ENCODE measurements around the gene SLC2A11.

Gene SLC2A11

GRCh38 chr22:23818541-23818940 is 39.1 kb upstream of the SLC2A11 start:
- Histone ChIP-seq H3K4me3 (ENCODE audit: low read depth, low read length) (no peak overlapping the region), H3K4me1 (no peaks in the 10 kb centered on the region), H3K36me3 (peaks cover 74% of the 10 kb centered on the region), H3K9me3 (no peaks in the 10 kb centered on the region), H3K27me3 (no peaks in the 10 kb centered on the region)
- no peak for DNase-seq
- TF ChIP-seq, protein P1, sequence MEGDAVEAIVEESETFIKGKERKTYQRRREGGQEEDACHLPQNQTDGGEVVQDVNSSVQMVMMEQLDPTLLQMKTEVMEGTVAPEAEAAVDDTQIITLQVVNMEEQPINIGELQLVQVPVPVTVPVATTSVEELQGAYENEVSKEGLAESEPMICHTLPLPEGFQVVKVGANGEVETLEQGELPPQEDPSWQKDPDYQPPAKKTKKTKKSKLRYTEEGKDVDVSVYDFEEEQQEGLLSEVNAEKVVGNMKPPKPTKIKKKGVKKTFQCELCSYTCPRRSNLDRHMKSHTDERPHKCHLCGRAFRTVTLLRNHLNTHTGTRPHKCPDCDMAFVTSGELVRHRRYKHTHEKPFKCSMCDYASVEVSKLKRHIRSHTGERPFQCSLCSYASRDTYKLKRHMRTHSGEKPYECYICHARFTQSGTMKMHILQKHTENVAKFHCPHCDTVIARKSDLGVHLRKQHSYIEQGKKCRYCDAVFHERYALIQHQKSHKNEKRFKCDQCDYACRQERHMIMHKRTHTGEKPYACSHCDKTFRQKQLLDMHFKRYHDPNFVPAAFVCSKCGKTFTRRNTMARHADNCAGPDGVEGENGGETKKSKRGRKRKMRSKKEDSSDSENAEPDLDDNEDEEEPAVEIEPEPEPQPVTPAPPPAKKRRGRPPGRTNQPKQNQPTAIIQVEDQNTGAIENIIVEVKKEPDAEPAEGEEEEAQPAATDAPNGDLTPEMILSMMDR (IDR thresholded peaks at IDR 0.05; ENCODE audit: low read depth, low read length) = no peak

- peaks cover 87% of the 10 kb centered on the region for H3K36me3 ChIP-seq
- no peaks in the 10 kb centered on the region for H3K27me3 ChIP-seq
- H3K4me1 ChIP-seq = peaks cover 5% of the 10 kb centered on the region
- H3K9me3 ChIP-seq = no peaks in the 10 kb centered on the region
- TF ChIP-seq, protein P1 (IDR thresholded peaks at IDR 0.05; ENCODE audit: low read depth, low read length) = no peak
- DNase-seq = no peak
- no peak overlapping the region for H3K4me3 ChIP-seq (ENCODE audit: low read depth, low read length)
These were observed 36.9 kb upstream of the SLC2A11 start for GRCh38 chr22:23820748-23821211.

GRCh38 chr22:23822101-23822671 is 35.5 kb upstream of the SLC2A11 start:
- no peak overlapping the region for H3K4me3 ChIP-seq (ENCODE audit: low read depth, low read length)
- H3K9me3 ChIP-seq = no peaks in the 10 kb centered on the region
- no peaks in the 10 kb centered on the region for H3K27me3 ChIP-seq
- peaks cover 15% of the 10 kb centered on the region for H3K4me1 ChIP-seq
- DNase-seq = no peak
- TF ChIP-seq, protein P1 (IDR thresholded peaks at IDR 0.05; ENCODE audit: low read depth, low read length) = no peak
- peaks cover 81% of the 10 kb centered on the region for H3K36me3 ChIP-seq

DNA sequence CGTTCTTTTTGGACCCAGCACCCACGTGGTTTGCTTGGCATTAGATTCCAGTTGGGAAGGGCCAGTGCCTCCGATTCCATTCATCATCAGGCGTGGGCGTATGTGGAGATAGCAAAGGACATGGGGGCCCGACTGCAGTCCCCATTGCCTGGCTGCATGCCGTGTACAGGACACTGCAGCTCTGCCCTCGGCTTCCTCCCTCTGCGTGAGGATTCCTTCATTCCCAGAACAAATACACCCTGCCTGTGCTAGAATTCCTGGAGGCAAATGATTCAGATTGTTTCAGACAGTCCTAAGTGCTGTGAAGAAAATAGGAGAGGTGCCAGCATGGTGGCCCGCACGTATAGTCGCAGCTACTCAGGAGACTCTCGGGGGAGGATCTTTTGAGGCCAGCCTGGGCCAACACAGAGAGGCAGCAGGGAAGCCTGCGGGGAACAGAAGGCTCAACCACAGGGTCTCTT is 34.3 kb upstream of the SLC2A11 start:
- Histone ChIP-seq H3K9me3 (no peaks in the 10 kb centered on the region), H3K4me1 (peaks cover 22% of the 10 kb centered on the region), H3K27me3 (no peaks in the 10 kb centered on the region), H3K36me3 (peaks cover 81% of the 10 kb centered on the region), H3K4me3 (ENCODE audit: low read depth, low read length) (no peak overlapping the region)
- DNase-seq = no peak
- TF ChIP-seq, protein P1 (IDR thresholded peaks at IDR 0.05; ENCODE audit: low read depth, low read length) = no peak

DNA sequence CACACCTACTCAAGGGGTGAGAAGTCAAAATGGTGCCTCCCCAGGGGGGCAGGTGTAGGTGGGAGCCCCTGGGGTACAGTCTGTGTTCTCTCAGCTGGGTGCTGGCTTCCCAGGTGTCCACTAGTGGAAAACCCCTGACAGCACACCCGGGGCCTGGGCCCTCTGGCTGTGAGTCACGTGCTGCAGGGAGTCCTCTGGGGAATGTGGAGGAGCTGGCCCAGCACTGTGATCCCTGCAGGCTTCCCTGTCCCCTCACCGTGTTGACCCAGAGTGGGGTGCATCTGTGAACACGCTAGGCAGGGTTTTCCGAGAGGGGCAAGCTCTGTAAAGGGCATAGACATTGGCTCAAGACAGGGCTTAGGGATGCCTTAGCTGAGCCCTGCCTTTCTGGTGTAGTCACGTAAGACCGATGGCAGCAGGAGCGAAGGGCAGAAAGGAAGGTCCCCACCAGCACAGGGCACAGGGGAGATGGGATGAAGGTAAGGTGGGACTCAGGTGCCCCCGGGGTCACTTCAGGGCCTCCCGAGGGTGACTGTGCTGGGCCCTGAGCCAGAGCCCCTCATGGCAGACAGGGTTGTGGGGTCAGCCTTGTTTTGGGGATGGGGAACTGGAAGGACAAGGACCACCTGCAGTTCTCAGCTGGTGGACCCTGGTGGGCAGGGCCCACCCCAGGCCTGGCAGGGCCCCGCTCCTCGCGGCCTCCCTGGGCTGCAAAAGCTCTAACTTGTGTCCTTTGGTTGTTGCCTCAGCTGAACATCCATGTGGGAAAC is 33.0 kb upstream of the SLC2A11 start:
- H3K4me3 ChIP-seq (ENCODE audit: low read depth, low read length) = no peak overlapping the region
- peak; percentile 26 for DNase-seq
- TF ChIP-seq, protein P1 (IDR thresholded peaks at IDR 0.05; ENCODE audit: low read depth, low read length) = no peak
- no peaks in the 10 kb centered on the region for H3K9me3 ChIP-seq
- H3K27me3 ChIP-seq = no peaks in the 10 kb centered on the region
- peaks cover 84% of the 10 kb centered on the region for H3K36me3 ChIP-seq
- peaks cover 22% of the 10 kb centered on the region for H3K4me1 ChIP-seq

All from BE2C (cell line).